ENCODE data around the gene SERPINA3.

The SERPINA3 gene

DNA sequence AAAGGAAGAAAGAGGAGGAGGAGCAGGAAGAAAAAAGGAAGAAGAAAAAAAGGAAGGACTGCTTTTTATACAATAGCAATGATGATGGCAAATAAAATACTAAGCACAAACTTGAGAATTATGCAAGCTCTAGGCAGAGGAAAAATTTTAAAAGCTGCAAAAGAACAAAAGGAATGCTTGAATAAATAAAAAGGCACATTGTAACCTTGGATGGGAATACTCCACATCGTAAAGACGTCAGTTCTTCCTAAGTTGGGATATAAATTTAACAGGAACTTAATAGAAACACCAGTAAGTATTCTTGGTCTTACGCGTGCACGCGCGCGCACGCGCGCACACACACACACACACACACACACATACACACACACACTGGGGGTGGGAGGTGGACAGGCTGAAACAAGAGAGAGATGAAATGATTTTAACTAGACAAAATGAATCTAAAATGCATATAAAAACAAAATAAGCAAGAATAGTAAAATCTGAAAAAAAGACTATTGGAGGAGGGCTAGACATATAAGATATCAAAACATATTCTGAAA lies 43.0 kb downstream of the SERPINA3 start:
- DNase-seq (ENCODE audit: low spot score) = no peak

GRCh38 chr14:94656043-94656442 lies 43.9 kb downstream of the SERPINA3 start:
- no peak for DNase-seq (ENCODE audit: low spot score)

GRCh38 chr14:94659256-94659655 lies 47.1 kb downstream of the SERPINA3 start:
- no peak for DNase-seq (ENCODE audit: low spot score)

- no peak for DNase-seq (ENCODE audit: low spot score)
Measured at GRCh38 chr14:94659901-94660300, 47.7 kb downstream of the SERPINA3 start.

DNA sequence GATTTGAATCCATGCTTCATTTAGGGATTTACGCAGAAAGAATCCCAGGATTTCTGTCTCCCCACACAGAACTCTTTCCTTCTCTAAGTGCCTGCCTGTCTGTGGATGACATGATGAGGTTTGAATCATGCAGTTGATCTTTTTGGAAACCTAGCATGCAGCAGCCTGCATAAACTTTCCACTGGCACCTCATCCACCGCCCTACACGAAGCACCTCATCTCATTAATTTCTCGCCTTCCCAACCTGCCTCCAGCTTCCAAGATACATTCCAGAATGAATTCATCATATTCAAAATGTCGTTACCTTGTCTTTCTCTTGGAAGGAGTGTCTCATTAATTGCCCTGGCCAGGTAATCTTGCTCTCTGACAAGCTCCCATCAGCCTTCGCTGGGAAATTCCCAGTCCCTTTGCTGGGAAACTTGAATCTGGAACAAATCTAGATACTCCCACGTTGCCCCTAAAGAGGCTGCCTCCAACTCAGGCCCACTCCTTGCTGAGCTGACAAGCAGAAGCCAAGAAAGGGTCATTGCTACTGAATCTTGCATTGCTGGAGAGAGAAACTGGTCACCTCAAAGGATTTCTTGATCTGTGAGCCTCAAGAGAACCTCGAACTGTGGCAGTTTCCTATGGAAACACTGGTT lies 48.2 kb downstream of the SERPINA3 start:
- DNase-seq (ENCODE audit: low spot score) = no peak

- DNase-seq (ENCODE audit: low spot score) = no peak
Measured at GRCh38 chr14:94663538-94663937, 51.3 kb downstream of the SERPINA3 start.

- DNase-seq (ENCODE audit: low spot score) = no peak
Measured at GRCh38 chr14:94663965-94664704, 51.9 kb downstream of the SERPINA3 start.

DNA sequence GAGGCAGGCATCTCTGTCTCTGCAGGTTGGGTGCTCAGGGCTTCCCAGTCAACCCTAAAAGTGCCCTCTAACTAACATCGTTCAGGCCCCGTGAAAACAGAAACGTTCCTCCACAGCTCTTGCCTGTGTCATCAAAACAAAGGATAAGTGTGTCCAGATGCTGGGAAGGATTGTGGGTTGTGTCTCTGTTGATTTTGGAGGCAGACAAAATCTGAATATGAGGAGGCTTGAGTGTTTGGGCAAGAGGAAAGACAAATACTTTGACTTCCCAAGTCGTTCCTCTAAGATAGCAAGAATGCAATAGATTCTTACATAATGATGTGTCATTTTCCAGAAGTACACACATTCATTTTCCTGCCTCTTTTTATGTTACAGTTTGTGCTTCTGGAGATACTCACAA lies 52.9 kb downstream of the SERPINA3 start:
- no peak for DNase-seq (ENCODE audit: low spot score)

DNA sequence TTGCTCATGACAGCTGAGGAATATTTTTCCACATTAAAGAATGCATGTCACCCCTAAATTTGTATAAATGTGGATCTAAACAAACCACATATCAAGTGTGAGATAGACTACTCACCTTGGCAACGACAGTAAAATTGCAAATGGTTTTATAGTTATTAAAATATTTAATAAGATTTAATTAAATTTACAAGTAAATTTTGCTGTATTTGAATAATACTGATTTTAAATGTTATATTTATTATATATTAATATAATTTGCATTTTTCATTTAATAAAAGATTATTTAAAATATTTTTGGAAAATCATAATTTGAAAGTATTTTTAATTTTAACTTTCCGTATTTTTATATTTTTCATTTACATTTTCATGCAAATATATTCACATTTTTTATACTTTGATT lies 53.4 kb downstream of the SERPINA3 start:
- DNase-seq (ENCODE audit: low spot score) = no peak

- DNase-seq (ENCODE audit: low spot score) = no peak
Measured at GRCh38 chr14:94670692-94671285, 58.6 kb downstream of the SERPINA3 start.

DNA sequence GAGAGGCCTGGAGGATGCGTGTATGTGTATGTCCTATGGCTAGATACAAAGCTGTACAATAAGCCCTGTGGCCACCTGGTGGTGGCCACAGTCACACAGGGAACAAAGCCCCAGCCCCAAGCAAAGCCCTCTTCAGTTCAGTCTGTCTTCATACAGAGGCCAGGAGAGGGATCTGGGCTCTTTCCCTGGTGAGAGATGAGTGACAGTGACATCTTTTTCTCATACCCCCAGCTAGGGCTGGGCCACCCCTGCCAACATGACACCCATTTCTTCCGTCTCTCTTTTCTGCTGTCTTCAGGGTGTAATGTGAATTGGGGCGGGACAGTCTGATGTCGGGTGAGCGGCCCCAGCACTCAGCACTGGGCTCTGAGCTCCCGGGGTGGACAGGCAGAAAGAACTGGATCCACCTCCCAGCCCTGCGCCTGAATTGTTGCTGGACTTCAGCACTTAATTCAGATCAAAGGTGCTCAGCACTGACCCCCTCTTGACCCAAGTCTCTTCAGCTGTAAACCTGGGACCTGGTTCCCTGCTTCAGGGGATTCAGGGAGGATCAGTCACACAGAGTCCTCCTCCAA lies 59.8 kb downstream of the SERPINA3 start:
- no peak for DNase-seq (ENCODE audit: low spot score)

DNA sequence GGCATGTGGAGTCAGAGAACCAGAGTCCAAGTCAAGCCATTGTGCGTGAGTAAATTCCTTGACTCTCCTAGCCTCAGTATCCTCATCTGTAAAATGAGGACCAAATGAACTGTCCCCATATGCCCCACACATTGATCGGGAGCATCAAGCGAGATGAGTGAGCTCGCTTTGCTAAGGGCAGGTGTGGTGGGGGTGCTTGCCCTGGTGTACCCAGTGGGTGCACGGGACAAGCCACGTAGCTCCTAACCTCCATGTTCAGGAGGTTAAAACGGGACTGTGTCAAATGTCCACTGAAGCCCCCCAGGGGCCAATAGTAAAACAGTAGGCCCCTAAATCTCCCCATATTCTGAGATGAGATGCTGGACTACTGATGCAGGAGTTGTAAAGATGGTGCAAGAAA lies 60.9 kb downstream of the SERPINA3 start:
- no peak for DNase-seq (ENCODE audit: low spot score)

All from CD4-positive, alpha-beta T cell treated with Interleukin-2 at 100 ng/mL for 4 hours (primary cell).